ENCODE measurements around the gene NDUFS1.
"Not testable (repeated sequence)": the region's sequence is repeated elsewhere in the genome, so short reads cannot be mapped to it uniquely, and the experiment has no call there.

Gene NDUFS1

DNA sequence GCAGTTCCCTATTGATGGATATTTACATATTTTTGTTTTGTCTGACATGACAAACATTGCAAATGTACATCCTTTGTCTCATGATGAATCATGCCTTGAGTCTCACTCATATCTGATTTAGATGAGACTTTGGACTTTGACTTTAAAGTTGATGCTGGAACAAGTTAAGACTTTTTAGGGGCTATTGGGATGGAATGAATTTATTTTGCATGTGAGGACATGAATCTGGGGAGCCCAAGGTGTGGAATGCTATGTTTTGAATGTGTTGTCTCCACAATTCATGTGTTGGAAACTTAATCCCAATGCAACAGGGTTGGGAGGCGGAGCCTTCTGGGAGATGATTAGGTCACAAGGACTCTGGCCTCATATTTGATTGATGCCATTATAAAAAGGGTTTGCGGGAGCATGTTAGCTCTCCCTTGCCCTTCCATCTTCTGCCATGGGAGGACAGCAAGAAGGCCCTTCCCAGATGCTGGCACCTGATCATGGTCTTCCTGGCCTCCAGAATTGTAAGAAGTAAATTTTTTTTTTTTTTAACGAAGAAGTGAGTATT, 44.1 kb downstream of the NDUFS1 start:
- H3K4me3 ChIP-seq (ENCODE audit: low read depth, low read length) = no peak overlapping the region
- TF ChIP-seq, protein P1, sequence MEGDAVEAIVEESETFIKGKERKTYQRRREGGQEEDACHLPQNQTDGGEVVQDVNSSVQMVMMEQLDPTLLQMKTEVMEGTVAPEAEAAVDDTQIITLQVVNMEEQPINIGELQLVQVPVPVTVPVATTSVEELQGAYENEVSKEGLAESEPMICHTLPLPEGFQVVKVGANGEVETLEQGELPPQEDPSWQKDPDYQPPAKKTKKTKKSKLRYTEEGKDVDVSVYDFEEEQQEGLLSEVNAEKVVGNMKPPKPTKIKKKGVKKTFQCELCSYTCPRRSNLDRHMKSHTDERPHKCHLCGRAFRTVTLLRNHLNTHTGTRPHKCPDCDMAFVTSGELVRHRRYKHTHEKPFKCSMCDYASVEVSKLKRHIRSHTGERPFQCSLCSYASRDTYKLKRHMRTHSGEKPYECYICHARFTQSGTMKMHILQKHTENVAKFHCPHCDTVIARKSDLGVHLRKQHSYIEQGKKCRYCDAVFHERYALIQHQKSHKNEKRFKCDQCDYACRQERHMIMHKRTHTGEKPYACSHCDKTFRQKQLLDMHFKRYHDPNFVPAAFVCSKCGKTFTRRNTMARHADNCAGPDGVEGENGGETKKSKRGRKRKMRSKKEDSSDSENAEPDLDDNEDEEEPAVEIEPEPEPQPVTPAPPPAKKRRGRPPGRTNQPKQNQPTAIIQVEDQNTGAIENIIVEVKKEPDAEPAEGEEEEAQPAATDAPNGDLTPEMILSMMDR (IDR thresholded peaks at IDR 0.05; ENCODE audit: borderline replicate concordance, insufficient read depth, low read depth, low read length) = no peak

DNA sequence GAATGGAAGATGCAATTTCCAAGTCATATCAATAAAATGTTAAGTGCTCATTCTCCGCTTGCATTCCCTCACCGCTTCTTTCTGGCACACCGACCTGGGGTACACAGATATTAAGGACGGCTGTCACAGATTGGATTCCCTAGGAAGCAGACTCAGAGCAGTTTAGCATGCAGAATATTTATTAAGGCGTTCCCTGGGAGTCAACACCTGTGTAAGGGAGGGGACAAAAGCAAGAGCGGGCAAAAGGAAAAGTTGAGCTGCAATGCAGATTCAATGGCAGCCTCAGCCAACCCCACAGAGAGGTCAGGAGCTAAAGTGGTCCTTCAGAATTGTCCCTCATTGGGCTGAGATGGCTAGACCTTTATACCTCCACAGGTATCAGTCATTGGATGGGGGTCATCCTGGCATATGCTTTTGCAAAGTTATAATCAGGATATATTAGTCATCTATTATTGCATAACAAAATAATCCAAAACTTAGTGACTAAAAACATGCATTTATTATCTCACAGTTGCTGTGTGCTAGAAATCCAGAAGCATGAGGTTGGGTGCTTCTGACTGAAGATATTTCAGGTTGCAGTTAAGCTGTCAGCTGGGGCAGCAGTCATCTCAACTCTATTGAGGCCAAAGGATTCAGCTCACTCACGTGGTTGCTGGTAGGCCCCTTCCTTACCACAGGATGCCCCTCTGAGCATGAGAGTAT, 46.2 kb downstream of the NDUFS1 start:
- TF ChIP-seq, protein P1 (IDR thresholded peaks at IDR 0.05; ENCODE audit: borderline replicate concordance, insufficient read depth, low read depth, low read length) = no peak

DNA sequence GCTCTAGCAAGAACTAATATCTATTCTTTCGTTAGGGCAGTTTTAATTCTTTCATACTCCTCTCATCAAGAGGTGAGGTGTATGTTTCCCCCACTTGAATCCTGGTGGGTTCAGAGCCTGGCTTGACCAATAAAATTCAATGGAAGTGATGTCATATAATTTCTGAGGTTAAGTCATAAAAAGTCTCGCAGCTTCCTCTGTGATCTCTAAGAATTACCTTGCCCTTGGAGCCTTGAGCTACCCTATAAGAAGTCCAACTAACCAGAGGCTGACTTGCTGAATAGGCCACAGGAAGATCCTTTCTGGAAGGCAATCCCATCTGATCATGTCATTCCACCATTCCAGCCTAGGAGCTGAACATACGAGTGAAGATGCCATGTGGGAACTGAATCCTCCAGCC, 47.1 kb downstream of the NDUFS1 start:
- no peak overlapping the region for H3K4me3 ChIP-seq (ENCODE audit: low read depth, low read length)
- TF ChIP-seq, protein P1 (IDR thresholded peaks at IDR 0.05; ENCODE audit: borderline replicate concordance, insufficient read depth, low read depth, low read length) = no peak

More for the DNA sequence above, 46.2 kb downstream of the NDUFS1 start:
- H3K4me3 ChIP-seq (ENCODE audit: low read depth, low read length) = no peak overlapping the region

DNA sequence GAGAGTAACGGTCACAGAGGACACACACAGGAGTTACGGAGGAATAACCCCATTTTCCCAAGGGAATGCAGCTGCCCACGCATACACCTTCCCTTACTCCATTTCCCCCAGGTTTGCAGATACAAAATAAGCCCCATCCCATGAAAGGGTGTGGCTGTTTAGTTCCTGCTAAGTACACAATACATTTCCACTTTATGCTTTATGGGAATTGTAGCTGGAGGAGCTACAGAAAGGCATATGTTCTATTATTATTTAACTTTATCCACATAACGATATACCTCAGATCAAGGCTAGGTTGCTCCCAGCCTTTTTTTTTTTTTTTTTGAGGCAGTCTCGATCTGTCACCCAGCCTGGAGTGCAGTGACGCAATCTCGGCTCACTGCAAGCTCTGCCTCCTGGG, 50.5 kb downstream of the NDUFS1 start:
- H3K4me3 ChIP-seq (ENCODE audit: low read depth, low read length) = no peak overlapping the region
- TF ChIP-seq, protein P1 (IDR thresholded peaks at IDR 0.05; ENCODE audit: borderline replicate concordance, insufficient read depth, low read depth, low read length) = no peak

DNA sequence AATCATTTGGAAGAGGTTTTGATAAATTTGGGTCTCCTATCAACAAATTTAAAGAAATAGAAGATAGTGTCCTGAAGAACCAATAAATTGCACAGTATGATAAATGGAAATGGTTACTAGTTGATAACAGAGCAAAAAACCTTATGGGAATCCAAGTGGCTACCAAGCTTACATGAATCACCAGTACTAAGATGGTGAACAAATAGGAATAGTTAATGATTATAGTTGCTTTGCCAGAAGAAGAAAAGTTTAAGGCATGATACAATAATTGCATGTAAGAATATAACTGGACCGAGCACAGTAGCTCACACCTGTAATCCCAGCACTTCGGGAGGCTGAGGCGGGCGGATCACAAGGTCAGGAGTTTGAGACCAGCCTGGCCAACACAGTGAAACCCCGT, 53.7 kb downstream of the NDUFS1 start:
- TF ChIP-seq, protein P1 (IDR thresholded peaks at IDR 0.05; ENCODE audit: borderline replicate concordance, insufficient read depth, low read depth, low read length) = no peak
- H3K4me3 ChIP-seq (ENCODE audit: low read depth, low read length) = no peak overlapping the region

DNA sequence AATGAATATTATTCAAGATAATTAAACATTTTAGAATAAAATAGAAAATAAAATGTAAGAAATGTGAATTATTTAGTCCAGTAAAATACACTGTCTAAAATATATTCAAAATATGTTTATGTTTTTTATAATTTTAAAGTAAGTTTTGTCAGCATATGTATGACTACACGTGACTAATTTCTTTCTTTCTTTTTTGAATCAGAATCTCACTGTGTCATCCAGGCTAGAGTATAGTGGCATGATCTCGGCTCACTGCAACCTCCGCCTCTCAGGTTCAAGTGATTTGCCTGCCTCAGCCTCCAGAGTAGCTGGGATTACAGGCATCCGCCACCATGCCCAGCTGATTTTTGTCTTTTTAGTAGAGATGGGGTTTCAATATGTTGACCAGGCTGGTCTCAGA, 54.2 kb downstream of the NDUFS1 start:
- no peak overlapping the region for H3K4me3 ChIP-seq (ENCODE audit: low read depth, low read length)
- TF ChIP-seq, protein P1 (IDR thresholded peaks at IDR 0.05; ENCODE audit: borderline replicate concordance, insufficient read depth, low read depth, low read length) = no peak

DNA sequence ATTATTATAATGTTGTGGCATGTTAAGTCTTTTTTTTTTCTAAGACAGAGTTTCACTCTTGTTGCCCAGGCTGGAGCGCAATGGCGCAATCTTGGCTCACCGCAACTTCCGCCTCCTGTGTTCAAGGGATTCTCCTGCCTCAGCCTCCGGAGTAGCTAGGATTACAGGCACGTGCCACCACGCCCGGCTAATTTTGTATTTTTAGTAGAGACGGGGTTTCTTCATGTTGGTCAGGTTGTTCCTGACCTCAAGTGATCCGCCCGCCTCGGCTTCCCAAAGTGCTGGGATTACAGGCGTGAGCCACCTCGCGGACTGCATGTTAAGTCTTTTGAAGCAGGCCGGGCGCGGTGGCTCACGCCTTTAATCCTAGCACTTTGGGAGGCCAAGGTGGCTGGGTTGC, 60.4 kb downstream of the NDUFS1 start:
- not testable (repeated sequence) for H3K4me3 ChIP-seq (ENCODE audit: low read depth, low read length)

Measured in GM12875 (cell line).